ENCODE measurements around the gene CAB39L. TPM values are rescaled to one million over a fixed set of nuclear protein-coding genes. Genes with fewer than 3 reads are reported as not detected.

The CAB39L gene
- total RNA-seq, 1 donor from 2014 or later = 13.2 TPM

- Histone ChIP-seq H3K9ac (ENCODE audit: low read length) (no peak overlapping the region), H3K4me2 (ENCODE audit: low read length) (no peak overlapping the region), H2AFZ (ENCODE audit: low read depth, low read length) (no peak overlapping the region), H3K79me2 (ENCODE audit: insufficient read depth, low read length) (no peaks in the 10 kb centered on the region), H3K4me3 (ENCODE audit: insufficient read depth, low read depth, low read length) (no peak overlapping the region), H3K27me3 (ENCODE audit: insufficient read depth, low read length) (no peaks in the 10 kb centered on the region), H3K4me1 (ENCODE audit: insufficient read depth, low read length) (peaks cover 16% of the 10 kb centered on the region), H3K36me3 (ENCODE audit: insufficient read depth, low read length) (no peaks in the 10 kb centered on the region), H3K9me3 (ENCODE audit: insufficient read depth, low read depth, low read length) (no peaks in the 10 kb centered on the region), H4K20me1 (ENCODE audit: insufficient read depth, low read length) (no peaks in the 10 kb centered on the region), H3K27ac (ENCODE audit: low read depth, low read length) (no peak overlapping the region)
- FAIRE-seq (no peak), DNase-seq (ENCODE audit: low read depth) (no peak)
- Mint-ChIP-seq H3K4me1 (ENCODE audit: low read depth, unreplicated experiment) (peaks cover 15% of the 10 kb centered on the region), H3K4me3 (ENCODE audit: unreplicated experiment) (no peak overlapping the region), H3K27ac (ENCODE audit: unreplicated experiment) (peak overlapping the region; percentile 28), H3K9me3 (ENCODE audit: unreplicated experiment) (no peaks in the 10 kb centered on the region), H3K36me3 (ENCODE audit: low read depth, unreplicated experiment) (peaks cover 13% of the 10 kb centered on the region), H3K27me3 (ENCODE audit: low read depth, unreplicated experiment) (no peaks in the 10 kb centered on the region)
- TF ChIP-seq, protein P1, sequence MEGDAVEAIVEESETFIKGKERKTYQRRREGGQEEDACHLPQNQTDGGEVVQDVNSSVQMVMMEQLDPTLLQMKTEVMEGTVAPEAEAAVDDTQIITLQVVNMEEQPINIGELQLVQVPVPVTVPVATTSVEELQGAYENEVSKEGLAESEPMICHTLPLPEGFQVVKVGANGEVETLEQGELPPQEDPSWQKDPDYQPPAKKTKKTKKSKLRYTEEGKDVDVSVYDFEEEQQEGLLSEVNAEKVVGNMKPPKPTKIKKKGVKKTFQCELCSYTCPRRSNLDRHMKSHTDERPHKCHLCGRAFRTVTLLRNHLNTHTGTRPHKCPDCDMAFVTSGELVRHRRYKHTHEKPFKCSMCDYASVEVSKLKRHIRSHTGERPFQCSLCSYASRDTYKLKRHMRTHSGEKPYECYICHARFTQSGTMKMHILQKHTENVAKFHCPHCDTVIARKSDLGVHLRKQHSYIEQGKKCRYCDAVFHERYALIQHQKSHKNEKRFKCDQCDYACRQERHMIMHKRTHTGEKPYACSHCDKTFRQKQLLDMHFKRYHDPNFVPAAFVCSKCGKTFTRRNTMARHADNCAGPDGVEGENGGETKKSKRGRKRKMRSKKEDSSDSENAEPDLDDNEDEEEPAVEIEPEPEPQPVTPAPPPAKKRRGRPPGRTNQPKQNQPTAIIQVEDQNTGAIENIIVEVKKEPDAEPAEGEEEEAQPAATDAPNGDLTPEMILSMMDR (IDR thresholded peaks at IDR 0.05; ENCODE audit: insufficient read depth, low read depth, low read length) = no peak
Measured at GRCh38 chr13:49303533-49304252, 140.2 kb downstream of the CAB39L start.

DNA sequence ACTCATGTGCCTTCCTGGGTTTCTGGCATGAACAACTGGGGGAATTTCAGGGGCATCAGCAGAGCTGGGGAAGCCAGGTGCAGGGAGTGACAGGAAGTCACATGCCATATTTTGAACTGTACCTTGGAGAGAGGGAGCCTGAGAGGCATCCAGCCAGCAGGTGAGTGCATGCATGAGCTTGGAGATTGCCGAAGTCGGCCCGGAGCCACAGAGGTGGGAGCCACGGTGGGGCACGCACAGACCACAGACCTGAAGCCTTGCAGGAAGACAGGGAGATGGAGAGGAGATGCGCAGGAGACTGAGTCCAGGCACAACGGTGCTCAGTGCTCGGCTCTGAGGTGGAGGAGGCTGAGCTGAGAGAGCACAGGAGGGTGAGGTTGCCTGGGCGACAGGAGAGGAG lies 141.0 kb downstream of the CAB39L start:
- Histone ChIP-seq H2AFZ (ENCODE audit: low read depth, low read length) (no peak overlapping the region), H3K27me3 (ENCODE audit: insufficient read depth, low read length) (no peaks in the 10 kb centered on the region), H3K4me3 (ENCODE audit: insufficient read depth, low read depth, low read length) (no peak overlapping the region), H3K4me2 (ENCODE audit: low read length) (no peak overlapping the region), H3K36me3 (ENCODE audit: insufficient read depth, low read length) (no peaks in the 10 kb centered on the region), H3K9ac (ENCODE audit: low read length) (no peak overlapping the region), H3K4me1 (ENCODE audit: insufficient read depth, low read length) (peaks cover 10% of the 10 kb centered on the region), H3K27ac (ENCODE audit: low read depth, low read length) (no peak overlapping the region), H3K79me2 (ENCODE audit: insufficient read depth, low read length) (no peaks in the 10 kb centered on the region), H3K9me3 (ENCODE audit: insufficient read depth, low read depth, low read length) (no peaks in the 10 kb centered on the region), H4K20me1 (ENCODE audit: insufficient read depth, low read length) (no peaks in the 10 kb centered on the region)
- Mint-ChIP-seq H3K36me3 (ENCODE audit: low read depth, unreplicated experiment) (peaks cover 13% of the 10 kb centered on the region), H3K27ac (ENCODE audit: unreplicated experiment) (no peak overlapping the region), H3K27me3 (ENCODE audit: low read depth, unreplicated experiment) (no peaks in the 10 kb centered on the region), H3K4me1 (ENCODE audit: low read depth, unreplicated experiment) (peaks cover 15% of the 10 kb centered on the region), H3K4me3 (ENCODE audit: unreplicated experiment) (no peak overlapping the region), H3K9me3 (ENCODE audit: unreplicated experiment) (no peaks in the 10 kb centered on the region)
- DNase-seq (ENCODE audit: low read depth) = no peak
- no peak for FAIRE-seq
- no peak for TF ChIP-seq EZH2 (IDR thresholded peaks at IDR 0.05; ENCODE audit: insufficient read depth, low read length)
- TF ChIP-seq, protein P1 (IDR thresholded peaks at IDR 0.05; ENCODE audit: insufficient read depth, low read depth, low read length) = no peak

GRCh38 chr13:49302222-49302621 lies 141.6 kb downstream of the CAB39L start:
- Histone ChIP-seq H3K4me2 (ENCODE audit: low read length) (no peak overlapping the region), H4K20me1 (ENCODE audit: insufficient read depth, low read length) (no peaks in the 10 kb centered on the region), H3K27ac (ENCODE audit: low read depth, low read length) (no peak overlapping the region), H2AFZ (ENCODE audit: low read depth, low read length) (no peak overlapping the region), H3K36me3 (ENCODE audit: insufficient read depth, low read length) (no peaks in the 10 kb centered on the region), H3K4me3 (ENCODE audit: insufficient read depth, low read depth, low read length) (no peak overlapping the region), H3K9ac (ENCODE audit: low read length) (no peak overlapping the region), H3K9me3 (ENCODE audit: insufficient read depth, low read depth, low read length) (no peaks in the 10 kb centered on the region), H3K27me3 (ENCODE audit: insufficient read depth, low read length) (no peaks in the 10 kb centered on the region), H3K4me1 (ENCODE audit: insufficient read depth, low read length) (peaks cover 10% of the 10 kb centered on the region), H3K79me2 (ENCODE audit: insufficient read depth, low read length) (no peaks in the 10 kb centered on the region)
- DNase-seq (ENCODE audit: low read depth) (no peak), FAIRE-seq (no peak)
- Mint-ChIP-seq H3K27ac (ENCODE audit: unreplicated experiment) (no peak overlapping the region), H3K27me3 (ENCODE audit: low read depth, unreplicated experiment) (no peaks in the 10 kb centered on the region), H3K4me3 (ENCODE audit: unreplicated experiment) (no peak overlapping the region), H3K36me3 (ENCODE audit: low read depth, unreplicated experiment) (peaks cover 13% of the 10 kb centered on the region), H3K4me1 (ENCODE audit: low read depth, unreplicated experiment) (peaks cover 15% of the 10 kb centered on the region), H3K9me3 (ENCODE audit: unreplicated experiment) (no peaks in the 10 kb centered on the region)
- no peak for TF ChIP-seq EZH2 (IDR thresholded peaks at IDR 0.05; ENCODE audit: insufficient read depth, low read length)
- TF ChIP-seq, protein P1 (IDR thresholded peaks at IDR 0.05; ENCODE audit: insufficient read depth, low read depth, low read length) = no peak

Measured in astrocyte (in vitro differentiated cells and primary cell).